Measurements from ENCODE around the gene PHLDA3.

PHLDA3 gene

GRCh38 chr1:201504179-201504631 lies 35.2 kb upstream of the PHLDA3 start:
- in situ Hi-C loops (cut with MboI; ENCODE audit: low sequenced_read_pairs, unreplicated experiment), result no loop called here
- no peak for TF ChIP-seq CTCF (IDR thresholded peaks at IDR 0.05; ENCODE audit: borderline replicate concordance, control extremely low read depth, extremely low read depth, insufficient read depth, missing control alignments)

GRCh38 chr1:201503397-201504176 lies 34.6 kb upstream of the PHLDA3 start:
- in situ Hi-C loops (cut with MboI; ENCODE audit: low sequenced_read_pairs, unreplicated experiment), result no loop called here
- DNase-seq (ENCODE audit: low spot score), result no peak
- TF ChIP-seq CTCF (IDR thresholded peaks at IDR 0.05; ENCODE audit: borderline replicate concordance, control extremely low read depth, extremely low read depth, insufficient read depth, missing control alignments), result no peak

More at GRCh38 chr1:201504179-201504631, 35.2 kb upstream of the PHLDA3 start:
- no peak for DNase-seq (ENCODE audit: low spot score)

GRCh38 chr1:201502511-201502857 lies 33.5 kb upstream of the PHLDA3 start:
- TF ChIP-seq CTCF (IDR thresholded peaks at IDR 0.05; ENCODE audit: borderline replicate concordance, control extremely low read depth, extremely low read depth, insufficient read depth, missing control alignments), result no peak
- no peak for DNase-seq (ENCODE audit: low spot score)
- in situ Hi-C loops (cut with MboI; ENCODE audit: low sequenced_read_pairs, unreplicated experiment), result no loop called here

GRCh38 chr1:201501812-201502510 lies 33.0 kb upstream of the PHLDA3 start:
- TF ChIP-seq CTCF (IDR thresholded peaks at IDR 0.05; ENCODE audit: borderline replicate concordance, control extremely low read depth, extremely low read depth, insufficient read depth, missing control alignments), result no peak
- no peak for DNase-seq (ENCODE audit: low spot score)

GRCh38 chr1:201501144-201501543 lies 32.2 kb upstream of the PHLDA3 start:
- in situ Hi-C loops (cut with MboI; ENCODE audit: low sequenced_read_pairs, unreplicated experiment), result no loop called here
- no peak for TF ChIP-seq CTCF (IDR thresholded peaks at IDR 0.05; ENCODE audit: borderline replicate concordance, control extremely low read depth, extremely low read depth, insufficient read depth, missing control alignments)

More at GRCh38 chr1:201501812-201502510, 33.0 kb upstream of the PHLDA3 start:
- in situ Hi-C loops (cut with MboI; ENCODE audit: low sequenced_read_pairs, unreplicated experiment), result no loop called here

GRCh38 chr1:201500670-201501120 lies 31.7 kb upstream of the PHLDA3 start:
- in situ Hi-C loops (cut with MboI; ENCODE audit: low sequenced_read_pairs, unreplicated experiment), result no loop called here
- no peak for TF ChIP-seq CTCF (IDR thresholded peaks at IDR 0.05; ENCODE audit: borderline replicate concordance, control extremely low read depth, extremely low read depth, insufficient read depth, missing control alignments)
- DNase-seq (ENCODE audit: low spot score), result no peak

More at GRCh38 chr1:201501144-201501543, 32.2 kb upstream of the PHLDA3 start:
- DNase-seq (ENCODE audit: low spot score), result no peak
